Lower lobe of right lung (tissue), 2 donors: ENCODE results near the gene UTP25. TPM values are rescaled to one million over a fixed set of nuclear protein-coding genes. Genes with fewer than 3 reads are reported as not detected.
"Not testable (repeated sequence)": the region's sequence is repeated elsewhere in the genome, so short reads cannot be mapped to it uniquely, and the experiment has no call there.

ENCODE experiments used
- ATAC-seq, 2 donors: fragments of 200-7000 bp; cut with Tn5 transposase; one replicate each; pipeline ENCODE4 v1.9.1; 2020 to 2022; ENCODE audit warnings: mild to moderate bottlenecking in 2 of 2, moderate library complexity in 2 of 2
- DNase-seq: peaks from one replicate; pipeline ENCODE4 v3.0.0-alpha.2; 2020
- H3K27ac ChIP-seq: fragments of 200-600 bp; one replicate; pipeline ENCODE4 v1.8.0; 2022
- H3K27me3 ChIP-seq: fragments of 200-600 bp; one replicate; pipeline ENCODE4 v1.8.0; 2022; ENCODE audit warnings: low read depth
- H3K36me3 ChIP-seq: fragments of 200-600 bp; one replicate; pipeline ENCODE4 v1.8.0; 2022; ENCODE audit warnings: mild to moderate bottlenecking
- H3K4me1 ChIP-seq: fragments of 200-600 bp; one replicate; pipeline ENCODE4 v1.8.0; 2022
- H3K4me3 ChIP-seq: fragments of 200-600 bp; one replicate; pipeline ENCODE4 v1.8.0; 2022; ENCODE audit warnings: mild to moderate bottlenecking
- H3K9me3 ChIP-seq: fragments of 200-600 bp; one replicate; pipeline ENCODE4 v1.8.0; 2022
- intact Hi-C: fragments of 100-400 bp; cut with DNase I; formaldehyde crosslinking; loops from one replicate; pipeline ENCODE4 v1.11.0; 2022
- total RNA-seq: library from RNA; stranded (reverse); fragmentation: NEBNext Ultra II Directional; extraction: Animal tissue kit (Norgen Biotek cat#: 25700); gene quantifications from one replicate; pipeline ENCODE4 v1.2.1, GENCODE V29; 2021
- TF ChIP-seq, protein P1 (sequence below): fragments of 200-600 bp; IDR thresholded peaks from one replicate; pipeline ENCODE4 v1.8.0; 2022; ENCODE audit warnings: antibody characterized with exemption, mild to moderate bottlenecking
- donor health status: DM: no; HTN: yes; CAD: no; lungs with severe emphysema.

UTP25 gene
- total RNA-seq, 1 donor from 2014 or later: 6.2 TPM

DNA sequence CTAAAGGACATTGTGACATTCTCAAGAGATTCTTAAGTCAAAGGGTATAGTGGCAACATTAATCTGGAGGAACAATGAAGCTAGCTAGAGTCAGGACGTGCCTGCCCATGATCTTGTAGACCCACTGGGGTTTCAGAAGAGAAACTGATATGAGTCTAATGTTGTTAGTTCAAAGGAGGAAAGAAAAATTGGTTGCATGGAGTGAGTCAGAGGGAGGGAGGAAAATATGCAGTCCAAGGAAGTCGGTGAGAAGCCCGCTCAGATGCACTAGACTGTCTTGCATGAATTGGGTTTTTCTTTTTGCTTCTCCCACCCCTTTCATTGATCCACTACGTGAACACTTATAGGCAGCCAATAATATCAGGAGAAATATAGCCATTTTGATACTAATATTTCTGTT lies 56.5 kb downstream of the UTP25 start:
- intact Hi-C loops: no loop called here
- TF ChIP-seq, protein P1, sequence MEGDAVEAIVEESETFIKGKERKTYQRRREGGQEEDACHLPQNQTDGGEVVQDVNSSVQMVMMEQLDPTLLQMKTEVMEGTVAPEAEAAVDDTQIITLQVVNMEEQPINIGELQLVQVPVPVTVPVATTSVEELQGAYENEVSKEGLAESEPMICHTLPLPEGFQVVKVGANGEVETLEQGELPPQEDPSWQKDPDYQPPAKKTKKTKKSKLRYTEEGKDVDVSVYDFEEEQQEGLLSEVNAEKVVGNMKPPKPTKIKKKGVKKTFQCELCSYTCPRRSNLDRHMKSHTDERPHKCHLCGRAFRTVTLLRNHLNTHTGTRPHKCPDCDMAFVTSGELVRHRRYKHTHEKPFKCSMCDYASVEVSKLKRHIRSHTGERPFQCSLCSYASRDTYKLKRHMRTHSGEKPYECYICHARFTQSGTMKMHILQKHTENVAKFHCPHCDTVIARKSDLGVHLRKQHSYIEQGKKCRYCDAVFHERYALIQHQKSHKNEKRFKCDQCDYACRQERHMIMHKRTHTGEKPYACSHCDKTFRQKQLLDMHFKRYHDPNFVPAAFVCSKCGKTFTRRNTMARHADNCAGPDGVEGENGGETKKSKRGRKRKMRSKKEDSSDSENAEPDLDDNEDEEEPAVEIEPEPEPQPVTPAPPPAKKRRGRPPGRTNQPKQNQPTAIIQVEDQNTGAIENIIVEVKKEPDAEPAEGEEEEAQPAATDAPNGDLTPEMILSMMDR: no peak
- Histone ChIP-seq H3K9me3 (no peaks in the 10 kb centered on the region), H3K4me1 (peaks cover 3% of the 10 kb centered on the region), H3K27me3 (no peaks in the 10 kb centered on the region), H3K4me3 (no peak overlapping the region), H3K27ac (no peak overlapping the region), H3K36me3 (no peaks in the 10 kb centered on the region)
- no peak for ATAC-seq
- no peak for DNase-seq

DNA sequence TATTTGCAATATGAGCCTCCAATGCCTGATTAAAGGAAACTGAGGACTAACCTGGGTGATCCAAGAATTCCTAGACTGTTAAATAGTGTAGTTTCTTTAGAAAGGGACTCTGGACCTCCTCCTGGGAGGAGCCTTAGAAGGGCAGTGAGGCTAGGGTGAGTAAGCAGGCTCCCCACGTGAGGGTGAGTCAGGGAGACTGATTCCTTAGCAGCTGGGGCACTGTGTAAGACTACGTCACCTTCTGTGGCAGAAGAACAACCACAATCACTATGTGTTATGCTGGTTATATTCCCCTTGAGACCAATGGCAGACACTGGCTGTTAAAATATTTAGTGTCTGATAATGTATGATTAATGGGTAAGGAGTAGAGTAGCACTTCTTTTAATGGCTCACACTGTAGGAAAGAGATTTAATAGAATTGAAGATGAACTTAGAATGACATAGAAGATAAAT lies 56.9 kb downstream of the UTP25 start:
- no peak overlapping the region for H3K4me3 ChIP-seq
- H3K27me3 ChIP-seq: no peaks in the 10 kb centered on the region
- no peaks in the 10 kb centered on the region for H3K36me3 ChIP-seq
- H3K27ac ChIP-seq: no peak overlapping the region
- ATAC-seq: peak; percentile 60 to 83
- H3K4me1 ChIP-seq: peaks cover 3% of the 10 kb centered on the region
- intact Hi-C loops: no loop called here
- DNase-seq: no peak
- H3K9me3 ChIP-seq: no peaks in the 10 kb centered on the region
- TF ChIP-seq, protein P1: no peak

DNA sequence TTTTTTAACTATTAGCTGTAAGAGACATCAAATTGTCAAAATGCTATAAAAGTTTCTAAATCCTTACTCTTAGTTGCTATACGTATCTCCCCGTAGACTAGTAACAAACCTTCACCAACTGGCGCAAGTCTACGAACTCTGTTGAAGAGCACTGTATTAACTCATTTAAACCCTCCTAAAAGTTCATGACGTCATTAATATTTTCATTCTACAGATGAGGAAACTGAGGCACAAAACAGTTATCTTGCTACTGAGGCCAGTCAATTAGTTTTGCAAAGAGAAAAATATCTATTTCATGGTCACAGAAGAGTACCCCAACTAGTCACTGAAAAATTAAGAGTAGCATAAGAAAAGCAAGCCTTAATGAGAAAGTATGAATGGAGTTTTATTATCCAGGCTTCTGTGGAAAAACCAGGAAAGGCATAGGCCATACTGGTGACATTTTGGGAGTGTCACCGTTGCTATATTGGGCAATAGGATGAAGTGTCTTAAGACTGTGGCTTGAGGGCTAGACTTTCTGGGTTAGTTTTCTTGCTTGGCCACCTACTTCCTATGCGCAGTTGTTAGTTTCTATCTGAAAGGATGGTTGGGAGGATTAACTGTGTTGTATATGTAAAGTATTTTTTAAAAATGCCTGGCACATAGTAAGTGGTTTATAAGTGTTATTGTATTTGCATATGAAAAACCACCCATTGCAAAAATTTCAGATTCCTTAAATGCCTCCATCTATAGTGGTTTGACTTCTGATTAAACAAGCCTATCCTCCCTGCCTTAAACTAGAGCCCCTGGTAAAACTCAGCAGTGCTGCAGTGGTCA lies 57.8 kb downstream of the UTP25 start:
- H3K4me3 ChIP-seq: no peak overlapping the region
- no peaks in the 10 kb centered on the region for H3K36me3 ChIP-seq
- no peaks in the 10 kb centered on the region for H3K9me3 ChIP-seq
- no peaks in the 10 kb centered on the region for H3K27me3 ChIP-seq
- H3K27ac ChIP-seq: no peak overlapping the region
- ATAC-seq (no peak), DNase-seq (no peak)
- peaks cover 3% of the 10 kb centered on the region for H3K4me1 ChIP-seq
- TF ChIP-seq, protein P1: no peak
- intact Hi-C loops: no loop called here

DNA sequence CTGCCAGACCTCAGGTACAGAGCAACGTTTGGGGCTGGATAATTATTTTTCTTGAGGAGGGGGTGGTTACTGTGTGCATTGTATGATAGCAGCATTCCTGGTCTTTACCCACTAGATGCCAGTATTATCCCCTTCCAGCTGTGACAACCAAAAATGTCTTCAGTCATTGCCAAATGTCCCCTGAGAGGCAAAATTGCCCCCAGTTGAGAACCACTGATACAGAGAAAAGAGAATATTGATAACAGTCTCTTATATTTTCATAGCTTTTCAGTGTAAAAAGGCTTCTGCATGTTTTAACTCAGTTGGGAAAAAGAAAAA lies 58.4 kb downstream of the UTP25 start:
- no peak for DNase-seq
- Histone ChIP-seq H3K27ac (no peak overlapping the region), H3K9me3 (no peaks in the 10 kb centered on the region), H3K4me1 (peaks cover 3% of the 10 kb centered on the region), H3K27me3 (no peaks in the 10 kb centered on the region), H3K4me3 (no peak overlapping the region), H3K36me3 (no peaks in the 10 kb centered on the region)
- TF ChIP-seq, protein P1: no peak
- no peak for ATAC-seq
- intact Hi-C loops: no loop called here

DNA sequence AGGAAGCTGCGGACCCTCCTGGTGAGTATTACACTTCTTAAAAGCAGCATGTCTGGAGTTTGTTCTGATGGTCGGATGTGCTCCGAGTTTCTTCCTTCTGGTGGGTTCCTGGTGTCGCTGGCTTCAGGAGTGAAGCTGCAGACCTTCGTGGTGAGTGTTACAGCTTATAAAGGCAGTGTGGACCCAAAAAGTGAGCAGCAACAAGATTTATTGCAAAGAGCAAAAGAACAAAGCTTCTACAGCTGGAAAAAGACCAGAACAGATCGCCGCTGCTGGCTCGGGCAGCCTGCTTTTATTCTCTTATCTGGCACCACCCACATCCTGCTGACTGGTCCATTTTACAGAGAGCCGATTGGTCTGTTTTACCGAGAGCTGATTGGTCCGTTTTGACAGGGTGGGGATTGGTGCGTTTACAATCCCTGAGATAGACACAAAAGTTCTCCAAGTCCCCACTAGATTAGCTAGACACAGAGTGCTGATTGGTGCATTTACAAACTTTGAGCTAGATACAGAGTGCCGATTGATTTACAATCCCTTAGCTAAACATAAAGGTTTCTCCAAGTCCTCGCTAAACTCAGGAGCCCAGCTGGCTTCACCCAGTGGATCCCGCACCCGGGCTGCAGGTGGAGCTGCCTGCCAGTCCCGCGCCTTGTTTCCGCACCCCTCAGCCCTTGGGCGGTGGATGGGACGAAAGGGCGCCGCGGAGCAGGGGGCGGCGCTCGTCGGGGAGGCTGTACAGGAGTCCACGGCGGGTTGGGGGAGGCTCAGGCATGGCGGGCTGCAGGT lies 60.7 kb downstream of the UTP25 start:
- DNase-seq, H3K36me3 ChIP-seq, H3K27ac ChIP-seq, H3K9me3 ChIP-seq, H3K4me3 ChIP-seq, intact Hi-C loops, H3K4me1 ChIP-seq, H3K27me3 ChIP-seq, ATAC-seq: not testable (repeated sequence)

DNA sequence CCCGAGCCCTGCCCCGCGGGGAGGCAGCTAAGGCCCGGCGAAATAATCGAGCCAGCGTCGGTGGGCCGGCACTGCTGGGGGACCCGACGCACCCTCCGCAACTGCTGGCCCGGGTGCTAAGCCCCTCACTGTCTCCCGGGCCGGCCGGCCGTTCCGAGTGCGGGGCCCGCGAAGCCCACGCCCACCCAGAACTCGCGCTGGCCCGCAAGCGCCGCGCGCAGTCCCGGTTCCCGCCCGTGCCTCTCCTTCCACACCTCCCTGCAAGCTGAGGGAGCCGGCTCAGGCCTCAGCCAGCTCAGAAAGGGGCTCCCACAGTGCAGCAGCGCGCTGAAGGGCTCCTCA lies 61.3 kb downstream of the UTP25 start:
- H3K4me1 ChIP-seq: peaks cover 3% of the 10 kb centered on the region
- no peak for ATAC-seq
- H3K9me3 ChIP-seq: no peaks in the 10 kb centered on the region
- no peak overlapping the region for H3K27ac ChIP-seq
- no peak overlapping the region for H3K4me3 ChIP-seq
- no peaks in the 10 kb centered on the region for H3K36me3 ChIP-seq
- no peaks in the 10 kb centered on the region for H3K27me3 ChIP-seq
- intact Hi-C loops: no loop called here
- TF ChIP-seq, protein P1: no peak
- no peak for DNase-seq
